WTC11 (cell line): ENCODE data around the gene BLVRA. TPM values are rescaled to one million over a fixed set of nuclear protein-coding genes. Genes with fewer than 3 reads are reported as not detected.
A peak's percentile ranks its signal among the peaks of the same experiment; 100 is the strongest.
"Not testable (repeated sequence)": the region's sequence is repeated elsewhere in the genome, so short reads cannot be mapped to it uniquely, and the experiment has no call there.

Source experiments
- ATAC-seq: fragments of 200-7000 bp; cut with Tn5 transposase; 2 replicates; pipeline ENCODE4 v1.10.0; 2021; ENCODE audit warnings: mild to moderate bottlenecking, moderate library complexity
- CTCF ChIA-PET: fragments of 300-600 bp; sonication (Branson Sonifier 250); formaldehyde crosslinking; loops from one replicate; lab custom pipeline; 2021; ENCODE audit warnings: antibody characterized with exemption; lab: Charles Lee
- POLR2A ChIA-PET: fragments of 350-600 bp; sonication (Branson Sonifier 250); formaldehyde crosslinking; loops from one replicate; lab custom pipeline; 2021; ENCODE audit warnings: antibody characterized with exemption; lab: Charles Lee
- DNase-seq: peaks from one replicate; pipeline ENCODE4 v3.0.0; 2021; ENCODE audit warnings: low spot score
- H3K27ac Mint-ChIP-seq: 2 replicates; pipeline ENCODE4 v1.8.0; 2021; ENCODE audit warnings: mixed read lengths
- H3K27me3 Mint-ChIP-seq: 2 replicates; pipeline ENCODE4 v1.8.0; 2021; ENCODE audit warnings: low read depth, mild to moderate bottlenecking, moderate library complexity, mixed read lengths
- H3K36me3 Mint-ChIP-seq: 2 replicates; pipeline ENCODE4 v1.8.0; 2021; ENCODE audit warnings: mixed read lengths
- H3K4me1 Mint-ChIP-seq: 2 replicates; pipeline ENCODE4 v1.8.0; 2022; ENCODE audit warnings: mixed read lengths
- H3K4me3 Mint-ChIP-seq: 2 replicates; pipeline ENCODE4 v1.8.0; 2021; ENCODE audit warnings: mild to moderate bottlenecking, moderate library complexity, mixed read lengths
- H3K9me3 Mint-ChIP-seq: 2 replicates; pipeline ENCODE4 v1.8.0; 2021; ENCODE audit warnings: mixed read lengths
- ATF1 ChIP-seq: sonication (generic); formaldehyde crosslinking; IDR thresholded peaks from 2 replicates; pipeline ENCODE4 v1.8.1; 2023; ENCODE audit warnings: mild to moderate bottlenecking, moderate library complexity, missing genetic modification reagents
- ETV6 ChIP-seq: sonication (generic); formaldehyde crosslinking; IDR thresholded peaks from 2 replicates; pipeline ENCODE4 v1.8.1; 2022; ENCODE audit warnings: mild to moderate bottlenecking, missing genetic modification reagents
- FOXK1 ChIP-seq: sonication (generic); formaldehyde crosslinking; IDR thresholded peaks from 2 replicates; pipeline ENCODE4 v1.8.0; 2022; ENCODE audit warnings: mild to moderate bottlenecking, moderate library complexity, missing genetic modification reagents
- FOXP1 ChIP-seq: sonication (generic); formaldehyde crosslinking; IDR thresholded peaks from 2 replicates; pipeline ENCODE4 v1.8.0; 2022; ENCODE audit warnings: missing genetic modification reagents, mild to moderate bottlenecking, moderate library complexity, borderline replicate concordance
- GRHL2 ChIP-seq: fragments of 250-450 bp; sonication (Bioruptor Pico); IDR thresholded peaks from 2 replicates; pipeline ENCODE4 v1.8.0; 2022; ENCODE audit warnings: mild to moderate bottlenecking, moderate library complexity; ENCODE audit not compliant: insufficient replicate concordance, severe bottlenecking
- HMGXB4 ChIP-seq: sonication (generic); formaldehyde crosslinking; IDR thresholded peaks from 2 replicates; pipeline ENCODE4 v1.8.1; 2023; ENCODE audit warnings: mild to moderate bottlenecking, moderate library complexity, missing genetic modification reagents
- IRF2 ChIP-seq: sonication (generic); formaldehyde crosslinking; IDR thresholded peaks from 2 replicates; pipeline ENCODE4 v1.8.0; 2022; ENCODE audit warnings: low read depth, missing genetic modification reagents, borderline replicate concordance
- JUN ChIP-seq: sonication (generic); formaldehyde crosslinking; IDR thresholded peaks from 2 replicates; pipeline ENCODE4 v1.8.0; 2023; ENCODE audit warnings: mild to moderate bottlenecking, missing genetic modification reagents
- NFATC4 ChIP-seq: fragments of 250-450 bp; sonication (Bioruptor Pico); IDR thresholded peaks from 2 replicates; pipeline ENCODE4 v1.9.0; 2021; ENCODE audit warnings: mild to moderate bottlenecking
- NFE2L1 ChIP-seq: sonication (generic); formaldehyde crosslinking; IDR thresholded peaks from 2 replicates; pipeline ENCODE4 v1.8.1; 2023; ENCODE audit warnings: missing genetic modification reagents
- PRDM15 ChIP-seq: sonication (generic); formaldehyde crosslinking; IDR thresholded peaks from 2 replicates; pipeline ENCODE4 v1.8.0; 2022; ENCODE audit warnings: missing genetic modification reagents
- PREB ChIP-seq: sonication (generic); formaldehyde crosslinking; IDR thresholded peaks from 2 replicates; pipeline ENCODE4 v1.8.1; 2022; ENCODE audit warnings: mild to moderate bottlenecking, missing genetic modification reagents, moderate library complexity, borderline replicate concordance
- TEAD4 ChIP-seq: sonication (generic); formaldehyde crosslinking; IDR thresholded peaks from 2 replicates; pipeline ENCODE4 v1.8.0; 2022; ENCODE audit warnings: mild to moderate bottlenecking, missing genetic modification reagents
- TP53 ChIP-seq: sonication (generic); formaldehyde crosslinking; IDR thresholded peaks from 2 replicates; pipeline ENCODE4 v1.8.1; 2023; ENCODE audit warnings: mild to moderate bottlenecking, missing genetic modification reagents
- ZMAT4 ChIP-seq: fragments of 250-450 bp; sonication (Bioruptor Pico); IDR thresholded peaks from 2 replicates; pipeline ENCODE4 v1.9.0; 2021; ENCODE audit warnings: mild to moderate bottlenecking
- ZNF121 ChIP-seq: sonication (generic); formaldehyde crosslinking; IDR thresholded peaks from 2 replicates; pipeline ENCODE4 v1.8.0; 2023; ENCODE audit warnings: missing genetic modification reagents
- ZNF138 ChIP-seq: sonication (generic); formaldehyde crosslinking; conservative IDR thresholded peaks from 2 replicates; pipeline ENCODE4 v1.8.1; 2022; ENCODE audit warnings: mild to moderate bottlenecking, moderate library complexity, missing genetic modification reagents
- total RNA-seq: library from RNA; stranded (reverse); gene quantifications from 3 replicates; pipeline ENCODE4 v1.2.3, GENCODE V29; 2021

Gene BLVRA
- total RNA-seq, 1 experiment from 2014 or later: 35.5 TPM

- Mint-ChIP-seq H3K9me3 (no peaks in the 10 kb centered on the region), H3K27me3 (no peaks in the 10 kb centered on the region), H3K4me3 (peak overlapping the region; percentile 96), H3K4me1 (peaks cover 20% of the 10 kb centered on the region), H3K27ac (peak overlapping the region; percentile 32; the same call in 1 of the 2 replicates), H3K36me3 (no peaks in the 10 kb centered on the region; the same call in 1 of the 2 replicates)
- ChIA-PET POLR2A (interaction anchor here (0.6 to 0.9 kb wide), 2 partner anchors 28 to 210 kb away, joined by 3 read pairs; no protein-coding TSS in a partner anchor), CTCF (interaction anchor here (0.8 to 3.5 kb wide), 5 partner anchors 9 to 493 kb away, joined by 3 to 45 read pairs (median 4); partner anchors contain the start of gene STK17A)
- no peak for ATAC-seq
- no peak for DNase-seq
- TF ChIP-seq ZMAT4: no peak
- no peak for TF ChIP-seq PRDM15 (CRISPR knock-in tag)
- no peak for TF ChIP-seq ETV6 (CRISPR knock-in tag)
- no peak for TF ChIP-seq TP53 (CRISPR knock-in tag)
- TF ChIP-seq PREB (CRISPR knock-in tag): no peak
- TF ChIP-seq, all 79 proteins: peak for 0
Observed at GRCh38 chr7:43729924-43730248, 28.6 kb upstream of the BLVRA start.

GRCh38 chr7:43731494-43731893 is 27.0 kb upstream of the BLVRA start:
- CTCF ChIA-PET: interaction anchor here (1.0 to 3.5 kb wide), 2 partner anchors 10 to 149 kb away, joined by 3 to 45 read pairs; partner anchors contain the start of gene STK17A
- peaks cover 20% of the 10 kb centered on the region for H3K4me1 Mint-ChIP-seq
- DNase-seq, ATAC-seq, H3K4me3 Mint-ChIP-seq, H3K27me3 Mint-ChIP-seq, POLR2A ChIA-PET, H3K36me3 Mint-ChIP-seq, H3K9me3 Mint-ChIP-seq, H3K27ac Mint-ChIP-seq: not testable (repeated sequence)

GRCh38 chr7:43734575-43735332 is 23.7 kb upstream of the BLVRA start:
- POLR2A ChIA-PET, H3K27ac Mint-ChIP-seq: not testable (repeated sequence)

GRCh38 chr7:43735403-43735801 is 23.1 kb upstream of the BLVRA start:
- peaks cover 15% of the 10 kb centered on the region for H3K9me3 Mint-ChIP-seq
- no peak for DNase-seq
- no peak for TF ChIP-seq PREB (CRISPR knock-in tag)
- TF ChIP-seq JUN: no peak
- TF ChIP-seq IRF2 (CRISPR knock-in tag): no peak
- TF ChIP-seq NFATC4 (CRISPR knock-in tag): no peak
- no peak for TF ChIP-seq HMGXB4
- no peak for TF ChIP-seq FOXP1 (CRISPR knock-in tag)
- TF ChIP-seq FOXK1 (CRISPR knock-in tag): no peak
- no peak for TF ChIP-seq TP53 (CRISPR knock-in tag)
- TF ChIP-seq ZNF121 (CRISPR knock-in tag): no peak
- no peak for TF ChIP-seq ATF1
- no peak for TF ChIP-seq TEAD4 (CRISPR knock-in tag)
- no peak for TF ChIP-seq GRHL2 (CRISPR knock-in tag)
- no peak for TF ChIP-seq NFE2L1
- TF ChIP-seq ZNF138 (CRISPR knock-in tag): no peak
- TF ChIP-seq, all 79 proteins: peak for 0
- H3K4me1 Mint-ChIP-seq: peaks cover 1% of the 10 kb centered on the region
- no peaks in the 10 kb centered on the region for H3K36me3 Mint-ChIP-seq
- ATAC-seq: no peak
- ChIA-PET CTCF (no interaction called here), POLR2A (no interaction called here)
- no peak overlapping the region for H3K4me3 Mint-ChIP-seq
- no peak overlapping the region for H3K27ac Mint-ChIP-seq
- peaks cover 2% of the 10 kb centered on the region for H3K27me3 Mint-ChIP-seq

More at GRCh38 chr7:43734575-43735332, 23.7 kb upstream of the BLVRA start:
- ATAC-seq, H3K27me3 Mint-ChIP-seq, DNase-seq, H3K4me1 Mint-ChIP-seq, H3K36me3 Mint-ChIP-seq, H3K4me3 Mint-ChIP-seq: not testable (repeated sequence)
- peaks cover 15% of the 10 kb centered on the region for H3K9me3 Mint-ChIP-seq
- CTCF ChIA-PET: interaction anchor here (1.0 kb wide), 1 partner anchor 152 kb away, joined by 3 read pairs; the partner anchor contains the start of gene STK17A
